Natural killer cell (primary cell): ENCODE results near the gene SLX9. TPM values are rescaled to one million over a fixed set of nuclear protein-coding genes. Genes with fewer than 3 reads are reported as not detected.
"Not testable (repeated sequence)": the region's sequence is repeated elsewhere in the genome, so short reads cannot be mapped to it uniquely, and the experiment has no call there.

ENCODE experiments used
- ATAC-seq, 3 donors: fragments of 150-1000 bp in 2 of 3; fragments of 200-7000 bp in 1 of 3; cut with Tn5 transposase; 1 replicate in 1 of 3; 2 replicates in 2 of 3; pipeline ENCODE4 v1.10.0; 2021; ENCODE audit warnings: mild to moderate bottlenecking in 2 of 3, moderate library complexity in 2 of 3
- DNase-seq, 2 donors: peaks; one replicate each; pipeline versions ENCODE4 v3.0.0 to v3.0.0-alpha.2; 2013 to 2021; ENCODE audit warnings: mixed read lengths in 1 of 2
- H3K27ac ChIP-seq: one replicate; pipeline ENCODE4 v1.5.1; 2013; ENCODE audit warnings: mild to moderate bottlenecking, low read length
- H3K27me3 ChIP-seq: one replicate; pipeline ENCODE4 v1.6.1; 2013; ENCODE audit warnings: low read length; ENCODE audit not compliant: control insufficient read depth, insufficient read depth
- H3K36me3 ChIP-seq: one replicate; pipeline ENCODE4 v1.6.1; 2013; ENCODE audit warnings: low read length; ENCODE audit not compliant: control insufficient read depth, insufficient read depth
- H3K4me1 ChIP-seq: one replicate; pipeline ENCODE4 v1.6.1; 2013; ENCODE audit warnings: low read length; ENCODE audit not compliant: control insufficient read depth, insufficient read depth
- H3K4me3 ChIP-seq: one replicate; pipeline ENCODE4 v1.5.1; 2013; ENCODE audit warnings: low read length
- H3K9me3 ChIP-seq: one replicate; pipeline ENCODE4 v1.6.1; 2013; ENCODE audit warnings: low read length; ENCODE audit not compliant: control insufficient read depth, insufficient read depth
- H3K27ac Mint-ChIP-seq, 2 donors: one replicate each; pipeline ENCODE4 v1.8.0; 2022; ENCODE audit warnings: mild to moderate bottlenecking in 2 of 2, mixed read lengths in 2 of 2, moderate library complexity in 1 of 2
- H3K27me3 Mint-ChIP-seq, 2 donors: one replicate each; pipeline ENCODE4 v1.8.0; 2022; ENCODE audit warnings: low read depth in 2 of 2, mixed read lengths in 2 of 2
- H3K36me3 Mint-ChIP-seq: one replicate; pipeline ENCODE4 v1.8.0; 2022; ENCODE audit warnings: mixed read lengths
- H3K4me1 Mint-ChIP-seq, 2 donors: one replicate each; pipeline ENCODE4 v1.8.0; 2022; ENCODE audit warnings: mixed read lengths in 2 of 2
- H3K4me3 Mint-ChIP-seq: one replicate; pipeline ENCODE4 v1.8.0; 2022; ENCODE audit warnings: mild to moderate bottlenecking, moderate library complexity, mixed read lengths
- H3K9me3 Mint-ChIP-seq, 2 donors: one replicate each; pipeline ENCODE4 v1.8.0; 2022; ENCODE audit warnings: mixed read lengths in 2 of 2
- WGBS: methylation state at CpG from one replicate; pipeline ENCODE4 v1.1.7; 2013; ENCODE audit warnings: missing lambda C conversion rate; ENCODE audit not compliant: insufficient coverage; 5-methylcytosine and 5-hydroxymethylcytosine counted together
- intact Hi-C: fragments of 100-400 bp; cut with micrococcal nuclease; formaldehyde crosslinking; loops from one replicate; pipeline ENCODE4 v1.14.2; 2022
- total RNA-seq, 4 donors: library from RNA; stranded (reverse); fragments of 120-200 nt in 1 of 4; gene quantifications; one replicate each; pipeline versions ENCODE4 v1.2.3 to v1.2.4, GENCODE V29; 2013 to 2022
- TF ChIP-seq, protein P1 (sequence below): fragments of 200-600 bp; IDR thresholded peaks from one replicate; pipeline ENCODE4 v1.8.0; 2022; ENCODE audit warnings: antibody characterized with exemption

Gene SLX9
- total RNA-seq, 3 donors from 2014 or later (not counting 1 experiment from before 2014, with no cell fraction given): 12.8 to 22.9 (median 20.0) TPM

DNA sequence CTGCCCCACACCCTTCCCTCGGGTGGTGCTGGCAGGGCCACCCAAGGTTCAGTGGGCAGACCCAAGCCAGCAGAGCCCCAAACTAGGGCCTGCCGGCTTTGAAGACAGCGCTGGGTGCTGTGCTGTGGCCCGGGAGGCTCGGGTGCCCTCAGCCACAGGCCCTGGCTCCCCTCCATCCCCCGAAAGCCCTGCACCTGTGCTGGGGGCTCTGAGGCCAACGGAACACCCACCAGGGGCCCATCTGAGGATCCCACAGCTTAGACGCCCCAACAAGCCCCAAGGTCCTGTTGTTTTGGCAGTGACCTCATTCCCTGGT is 27.7 kb upstream of the SLX9 start:
- Mint-ChIP-seq H3K9me3 (no peaks in the 10 kb centered on the region), H3K4me1 (peaks cover 67 to 82% of the 10 kb centered on the region in 2 donors), H3K27ac (peak overlapping the region; percentile 85 to 98), H3K36me3 (no peaks in the 10 kb centered on the region), H3K27me3 (no peaks in the 10 kb centered on the region), H3K4me3 (peak overlapping the region; percentile 85)
- H3K27me3 ChIP-seq: no peaks in the 10 kb centered on the region
- WGBS: 5% methylated on average over 8 of the region's 8 CpGs
- H3K4me3 ChIP-seq: peak overlapping the region; percentile 26
- TF ChIP-seq, protein P1, sequence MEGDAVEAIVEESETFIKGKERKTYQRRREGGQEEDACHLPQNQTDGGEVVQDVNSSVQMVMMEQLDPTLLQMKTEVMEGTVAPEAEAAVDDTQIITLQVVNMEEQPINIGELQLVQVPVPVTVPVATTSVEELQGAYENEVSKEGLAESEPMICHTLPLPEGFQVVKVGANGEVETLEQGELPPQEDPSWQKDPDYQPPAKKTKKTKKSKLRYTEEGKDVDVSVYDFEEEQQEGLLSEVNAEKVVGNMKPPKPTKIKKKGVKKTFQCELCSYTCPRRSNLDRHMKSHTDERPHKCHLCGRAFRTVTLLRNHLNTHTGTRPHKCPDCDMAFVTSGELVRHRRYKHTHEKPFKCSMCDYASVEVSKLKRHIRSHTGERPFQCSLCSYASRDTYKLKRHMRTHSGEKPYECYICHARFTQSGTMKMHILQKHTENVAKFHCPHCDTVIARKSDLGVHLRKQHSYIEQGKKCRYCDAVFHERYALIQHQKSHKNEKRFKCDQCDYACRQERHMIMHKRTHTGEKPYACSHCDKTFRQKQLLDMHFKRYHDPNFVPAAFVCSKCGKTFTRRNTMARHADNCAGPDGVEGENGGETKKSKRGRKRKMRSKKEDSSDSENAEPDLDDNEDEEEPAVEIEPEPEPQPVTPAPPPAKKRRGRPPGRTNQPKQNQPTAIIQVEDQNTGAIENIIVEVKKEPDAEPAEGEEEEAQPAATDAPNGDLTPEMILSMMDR: no peak
- DNase-seq (no peak), ATAC-seq (no peak)
- peaks cover 43% of the 10 kb centered on the region for H3K36me3 ChIP-seq
- H3K9me3 ChIP-seq: no peaks in the 10 kb centered on the region
- peaks cover 95% of the 10 kb centered on the region for H3K4me1 ChIP-seq
- H3K27ac ChIP-seq: peak overlapping the region; percentile 83
- intact Hi-C loops: loop anchor here (1.0 to 5.0 kb wide), 2 partner anchors 20 to 110 kb away; partner anchors contain the start of gene UBE2G2

DNA sequence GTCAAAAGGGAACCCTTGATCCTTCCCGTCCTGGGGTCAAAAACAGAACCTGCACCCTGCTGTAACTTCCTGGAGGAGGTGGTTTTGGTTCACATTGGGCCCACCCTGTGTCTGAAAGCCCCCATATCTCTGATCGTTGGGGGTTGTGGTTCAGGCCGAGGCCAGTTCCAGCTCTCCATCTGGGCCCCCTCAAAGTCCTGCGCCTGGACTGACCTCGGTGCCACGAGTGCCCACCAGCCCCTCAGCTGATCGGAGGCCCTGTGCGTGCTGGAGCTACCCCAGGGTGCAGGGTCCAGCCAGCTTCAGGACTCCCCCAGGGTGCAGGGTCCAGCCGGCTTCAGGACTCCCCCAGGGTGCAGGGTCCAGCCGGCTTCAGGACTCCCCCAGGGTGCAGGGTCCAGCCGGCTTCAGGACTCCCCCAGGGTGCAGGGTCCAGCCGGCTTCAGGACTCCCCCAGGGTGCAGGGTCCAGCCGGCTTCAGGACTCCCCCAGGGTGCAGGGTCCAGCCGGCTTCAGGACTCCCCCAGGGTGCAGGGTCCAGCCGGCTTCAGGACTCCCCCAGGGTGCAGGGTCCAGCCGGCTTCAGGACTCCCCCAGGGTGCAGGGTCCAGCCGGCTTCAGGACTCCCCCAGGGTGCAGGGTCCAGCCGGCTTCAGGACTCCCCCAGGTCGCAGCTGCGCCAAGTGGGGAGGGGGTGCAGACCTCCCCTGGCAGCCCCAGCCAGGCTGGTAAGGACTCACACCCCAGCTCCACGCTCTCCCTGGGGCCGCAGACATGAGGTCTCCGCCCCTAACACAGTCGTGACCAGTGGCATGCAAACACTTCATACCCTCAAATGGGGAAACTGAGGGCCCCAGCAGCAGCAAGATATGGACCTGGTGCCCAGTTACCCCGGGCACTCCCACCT is 27.1 kb upstream of the SLX9 start:
- H3K36me3 Mint-ChIP-seq, DNase-seq, H3K9me3 ChIP-seq, H3K27me3 ChIP-seq, H3K9me3 Mint-ChIP-seq, ATAC-seq, H3K27me3 Mint-ChIP-seq: not testable (repeated sequence)
- Mint-ChIP-seq H3K4me1 (peaks cover 74 to 89% of the 10 kb centered on the region in 2 donors), H3K27ac (peak overlapping the region; percentile 92 to 98), H3K4me3 (peak overlapping the region; percentile 92)
- H3K4me3 ChIP-seq: peak overlapping the region; percentile 26
- peaks cover 43% of the 10 kb centered on the region for H3K36me3 ChIP-seq
- intact Hi-C loops: loop anchor here (1.0 to 5.0 kb wide), 2 partner anchors 20 to 110 kb away; partner anchors contain the start of gene UBE2G2
- 43% methylated on average over 17 of the region's 25 CpGs for WGBS
- peak overlapping the region; percentile 83 for H3K27ac ChIP-seq
- peaks cover 95% of the 10 kb centered on the region for H3K4me1 ChIP-seq

DNA sequence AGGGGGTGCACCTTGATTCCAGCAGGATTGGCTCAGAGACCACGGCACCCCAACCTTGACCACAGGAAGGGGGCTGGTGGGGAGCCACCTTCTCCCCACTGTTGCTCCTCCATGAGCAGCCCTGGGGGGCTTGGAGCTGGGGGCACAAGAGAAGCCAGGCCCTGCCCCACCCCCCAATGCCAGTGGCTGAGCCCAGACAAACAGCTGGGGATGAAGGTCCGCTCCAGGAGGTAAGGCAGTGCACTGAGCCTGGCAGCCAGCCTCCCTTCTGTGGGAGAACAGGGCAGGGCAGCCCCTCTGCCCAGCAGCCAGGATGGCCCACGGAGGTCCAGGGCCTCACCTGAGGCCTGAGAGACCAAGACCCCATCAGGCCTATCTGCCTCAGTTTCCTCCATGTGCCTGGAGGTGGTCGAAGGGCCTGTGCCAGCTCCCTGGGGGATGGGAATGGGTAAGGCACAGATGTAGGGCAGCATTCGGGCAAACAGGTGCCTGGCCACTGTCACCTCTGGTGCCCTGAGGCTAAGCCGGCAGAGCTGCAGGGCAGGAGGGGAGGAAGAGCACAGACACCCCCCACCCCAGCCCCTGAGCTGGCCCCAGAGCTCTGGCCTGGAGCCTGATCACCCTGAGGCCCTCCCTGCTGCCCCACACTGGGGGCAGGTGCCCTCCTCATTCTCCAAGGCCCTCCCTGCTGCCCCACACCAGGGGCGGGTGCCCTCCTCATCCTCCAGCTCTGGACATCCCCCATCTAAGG is 26.2 kb upstream of the SLX9 start:
- peaks cover 96% of the 10 kb centered on the region for H3K4me1 ChIP-seq
- intact Hi-C loops: loop anchor here (2.0 to 5.0 kb wide), 3 partner anchors 17 to 111 kb away; partner anchors contain the start of gene UBE2G2
- peak overlapping the region; percentile 69 for H3K27ac ChIP-seq
- H3K9me3 ChIP-seq: no peaks in the 10 kb centered on the region
- H3K4me3 ChIP-seq: peak overlapping the region; percentile 4
- Mint-ChIP-seq H3K4me1 (peaks cover 82 to 95% of the 10 kb centered on the region in 2 donors), H3K27me3 (no peaks in the 10 kb centered on the region), H3K27ac (peak overlapping the region; percentile 92 to 98), H3K9me3 (no peaks in the 10 kb centered on the region), H3K4me3 (peak overlapping the region; percentile 92), H3K36me3 (no peaks in the 10 kb centered on the region)
- WGBS: 24% methylated on average over 7 of the region's 7 CpGs
- ATAC-seq: no peak
- peaks cover 45% of the 10 kb centered on the region for H3K36me3 ChIP-seq
- TF ChIP-seq, protein P1: no peak
- no peak for DNase-seq
- H3K27me3 ChIP-seq: no peaks in the 10 kb centered on the region
